Dermis blood vessel endothelial cell (primary cell): ENCODE measurements around the gene FBXO33. TPM values are rescaled to one million over a fixed set of nuclear protein-coding genes. Genes with fewer than 3 reads are reported as not detected.

Source experiments
- DNase-seq: peaks from one replicate; pipeline ENCODE4 v3.0.0; 2010
- total RNA-seq: library from RNA; depleted of rRNA; stranded (reverse); fragments of >200 nt; gene quantifications from 2 replicates; pipeline ENCODE4 v1.2.3, GENCODE V29; 2014

FBXO33 gene
- total RNA-seq, 1 donor from 2014 or later = 21.4 TPM

GRCh38 chr14:39430762-39431415 lies 1.3 kb downstream of the FBXO33 start:
- no peak for DNase-seq

GRCh38 chr14:39428118-39428517 lies 4.1 kb downstream of the FBXO33 start:
- DNase-seq = no peak

GRCh38 chr14:39426605-39427004 lies 5.6 kb downstream of the FBXO33 start:
- DNase-seq = peak; percentile 69

- DNase-seq = no peak
Measured at GRCh38 chr14:39425947-39426346, 6.3 kb downstream of the FBXO33 start.

- DNase-seq = no peak
Measured at GRCh38 chr14:39423793-39424192, 8.4 kb downstream of the FBXO33 start.

GRCh38 chr14:39422243-39422642 lies 10.0 kb downstream of the FBXO33 start:
- no peak for DNase-seq

GRCh38 chr14:39419272-39419671 lies 13.0 kb downstream of the FBXO33 start:
- DNase-seq = no peak

GRCh38 chr14:39417014-39417413 lies 15.2 kb downstream of the FBXO33 start:
- DNase-seq = peak; percentile 48

GRCh38 chr14:39416072-39416471 lies 16.2 kb downstream of the FBXO33 start:
- DNase-seq = no peak

- DNase-seq = no peak
Measured at GRCh38 chr14:39406560-39406959, 25.7 kb downstream of the FBXO33 start.

- DNase-seq = no peak
Measured at GRCh38 chr14:39398382-39398781, 33.9 kb downstream of the FBXO33 start.

- DNase-seq = no peak
Measured at GRCh38 chr14:39396448-39396847, 35.8 kb downstream of the FBXO33 start.

- no peak for DNase-seq
Measured at GRCh38 chr14:39395555-39396254, 36.5 kb downstream of the FBXO33 start.

GRCh38 chr14:39393289-39393688 lies 38.9 kb downstream of the FBXO33 start:
- no peak for DNase-seq

- no peak for DNase-seq
Measured at GRCh38 chr14:39384177-39384576, 48.1 kb downstream of the FBXO33 start.

- DNase-seq = no peak
Measured at GRCh38 chr14:39383741-39384140, 48.5 kb downstream of the FBXO33 start.

- no peak for DNase-seq
Measured at GRCh38 chr14:39383026-39383660, 49.1 kb downstream of the FBXO33 start.

- no peak for DNase-seq
Measured at GRCh38 chr14:39382463-39382862, 49.8 kb downstream of the FBXO33 start.

GRCh38 chr14:39381366-39381765 lies 50.9 kb downstream of the FBXO33 start:
- DNase-seq = no peak

- peak; percentile 58 for DNase-seq
Measured at GRCh38 chr14:39376667-39377403, 55.4 kb downstream of the FBXO33 start.

- DNase-seq = peak; percentile 76
Measured at GRCh38 chr14:39374851-39375250, 57.4 kb downstream of the FBXO33 start.

GRCh38 chr14:39372656-39373055 lies 59.6 kb downstream of the FBXO33 start:
- no peak for DNase-seq

- DNase-seq = no peak
Measured at GRCh38 chr14:39370415-39370814, 61.8 kb downstream of the FBXO33 start.
